ENCODE results near the gene SMG6. TPM values are rescaled to one million over a fixed set of nuclear protein-coding genes. Genes with fewer than 3 reads are reported as not detected.

SMG6 gene
- total and polyA plus RNA-seq, 4 donors, result 16.2 to 67.3 (median 31.4) TPM

DNA sequence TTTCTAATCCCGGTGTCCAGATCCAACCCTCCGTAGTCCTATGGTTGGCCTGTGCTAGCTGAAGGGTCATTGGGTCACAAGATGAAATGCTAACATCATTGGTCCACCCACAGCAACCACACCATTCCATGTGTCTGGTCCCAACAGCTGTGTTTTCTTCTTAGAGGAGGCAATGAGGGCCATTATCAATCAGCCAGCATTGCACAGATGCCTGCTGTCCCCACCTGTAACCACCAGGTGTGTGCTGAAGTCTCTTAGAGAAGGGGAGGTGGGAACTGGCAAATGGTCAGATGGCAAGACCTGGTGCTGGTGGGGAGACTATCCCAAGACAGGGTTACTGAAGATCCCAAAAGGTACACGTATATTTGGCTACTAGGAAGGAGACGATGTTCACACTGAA is 211.3 kb downstream of the SMG6 start:
- ATAC-seq (ENCODE audit: low FRiP score), result no peak
- 94 to 99% methylated on average over 4 of the region's 4 CpGs for WGBS, 2 donors

GRCh38 chr17:2090804-2091534 is 212.6 kb downstream of the SMG6 start:
- no peak overlapping the region for H3K4me3 ChIP-seq (ENCODE audit: low read length in 2 of 2)
- no peaks in the 10 kb centered on the region for H3K27me3 ChIP-seq (ENCODE audit: control insufficient read depth in 1 of 2, insufficient read depth in 2 of 2, low read length in 1 of 2)
- 44 to 49% methylated on average over 2 of the region's 2 CpGs for WGBS, 2 donors
- H3K27ac ChIP-seq (ENCODE audit: low read depth in 1 of 2, low read length in 2 of 2), result no peak overlapping the region
- peak; percentile 50 for ATAC-seq (ENCODE audit: low FRiP score)
- DNase-seq, result peak in 1 of 2 donors; percentile 78
- peaks cover 0 to 1% of the 10 kb centered on the region in 2 donors for H3K4me1 ChIP-seq (ENCODE audit: control insufficient read depth in 1 of 2, insufficient read depth in 2 of 2, low read length in 2 of 2)
- H3K9me3 ChIP-seq (ENCODE audit: control insufficient read depth, low read length), result no peaks in the 10 kb centered on the region
- H3K36me3 ChIP-seq (ENCODE audit: control insufficient read depth in 1 of 2, insufficient read depth in 2 of 2, low read length in 1 of 2), result no peaks in the 10 kb centered on the region
- intact Hi-C loops (cut with DNase I), result no loop called here

More for the DNA sequence above, 211.3 kb downstream of the SMG6 start:
- no peak for DNase-seq
- intact Hi-C loops (cut with DNase I), result no loop called here
- H3K9me3 ChIP-seq (ENCODE audit: control insufficient read depth, low read length), result no peaks in the 10 kb centered on the region
- no peak overlapping the region for H3K4me3 ChIP-seq (ENCODE audit: low read length in 2 of 2)
- H3K27ac ChIP-seq (ENCODE audit: low read depth in 1 of 2, low read length in 2 of 2), result no peak overlapping the region
- H3K4me1 ChIP-seq (ENCODE audit: control insufficient read depth in 1 of 2, insufficient read depth in 2 of 2, low read length in 2 of 2), result peaks cover 0 to 1% of the 10 kb centered on the region in 2 donors
- H3K27me3 ChIP-seq (ENCODE audit: control insufficient read depth in 1 of 2, insufficient read depth in 2 of 2, low read length in 1 of 2), result no peaks in the 10 kb centered on the region
- H3K36me3 ChIP-seq (ENCODE audit: control insufficient read depth in 1 of 2, insufficient read depth in 2 of 2, low read length in 1 of 2), result no peaks in the 10 kb centered on the region

GRCh38 chr17:2090210-2090641 is 213.4 kb downstream of the SMG6 start:
- Histone ChIP-seq H3K9me3 (ENCODE audit: control insufficient read depth, low read length) (no peaks in the 10 kb centered on the region), H3K4me1 (ENCODE audit: control insufficient read depth in 1 of 2, insufficient read depth in 2 of 2, low read length in 2 of 2) (peaks cover 0 to 1% of the 10 kb centered on the region in 2 donors), H3K27ac (ENCODE audit: low read depth in 1 of 2, low read length in 2 of 2) (no peak overlapping the region), H3K36me3 (ENCODE audit: control insufficient read depth in 1 of 2, insufficient read depth in 2 of 2, low read length in 1 of 2) (no peaks in the 10 kb centered on the region), H3K4me3 (ENCODE audit: low read length in 2 of 2) (no peak overlapping the region), H3K27me3 (ENCODE audit: control insufficient read depth in 1 of 2, insufficient read depth in 2 of 2, low read length in 1 of 2) (no peaks in the 10 kb centered on the region)
- intact Hi-C loops (cut with DNase I), result no loop called here
- no peak for ATAC-seq (ENCODE audit: low FRiP score)
- no peak for DNase-seq
- 85 to 90% methylated on average over 9 of the region's 9 CpGs for WGBS, 2 donors

GRCh38 chr17:2089021-2089422 is 214.6 kb downstream of the SMG6 start:
- 29 to 33% methylated on average over 8 of the region's 8 CpGs for WGBS, 2 donors
- Histone ChIP-seq H3K4me1 (ENCODE audit: control insufficient read depth in 1 of 2, insufficient read depth in 2 of 2, low read length in 2 of 2) (no peaks in the 10 kb centered on the region), H3K4me3 (ENCODE audit: low read length in 2 of 2) (no peak overlapping the region), H3K9me3 (ENCODE audit: control insufficient read depth, low read length) (no peaks in the 10 kb centered on the region), H3K36me3 (ENCODE audit: control insufficient read depth in 1 of 2, insufficient read depth in 2 of 2, low read length in 1 of 2) (no peaks in the 10 kb centered on the region), H3K27me3 (ENCODE audit: control insufficient read depth in 1 of 2, insufficient read depth in 2 of 2, low read length in 1 of 2) (no peaks in the 10 kb centered on the region), H3K27ac (ENCODE audit: low read depth in 1 of 2, low read length in 2 of 2) (no peak overlapping the region)
- no peak for ATAC-seq (ENCODE audit: low FRiP score)
- intact Hi-C loops (cut with DNase I), result no loop called here
- DNase-seq, result no peak

GRCh38 chr17:2087597-2088211 is 215.9 kb downstream of the SMG6 start:
- Histone ChIP-seq H3K4me1 (ENCODE audit: control insufficient read depth in 1 of 2, insufficient read depth in 2 of 2, low read length in 2 of 2) (no peaks in the 10 kb centered on the region), H3K27ac (ENCODE audit: low read depth in 1 of 2, low read length in 2 of 2) (no peak overlapping the region), H3K4me3 (ENCODE audit: low read length in 2 of 2) (no peak overlapping the region), H3K9me3 (ENCODE audit: control insufficient read depth, low read length) (no peaks in the 10 kb centered on the region), H3K36me3 (ENCODE audit: control insufficient read depth in 1 of 2, insufficient read depth in 2 of 2, low read length in 1 of 2) (no peaks in the 10 kb centered on the region), H3K27me3 (ENCODE audit: control insufficient read depth in 1 of 2, insufficient read depth in 2 of 2, low read length in 1 of 2) (no peaks in the 10 kb centered on the region)
- intact Hi-C loops (cut with DNase I), result no loop called here
- WGBS, 2 donors, result 78 to 79% methylated on average over 10 of the region's 10 CpGs
- ATAC-seq (ENCODE audit: low FRiP score) (no peak), DNase-seq (peak in 1 of 2 donors; percentile 84)

DNA sequence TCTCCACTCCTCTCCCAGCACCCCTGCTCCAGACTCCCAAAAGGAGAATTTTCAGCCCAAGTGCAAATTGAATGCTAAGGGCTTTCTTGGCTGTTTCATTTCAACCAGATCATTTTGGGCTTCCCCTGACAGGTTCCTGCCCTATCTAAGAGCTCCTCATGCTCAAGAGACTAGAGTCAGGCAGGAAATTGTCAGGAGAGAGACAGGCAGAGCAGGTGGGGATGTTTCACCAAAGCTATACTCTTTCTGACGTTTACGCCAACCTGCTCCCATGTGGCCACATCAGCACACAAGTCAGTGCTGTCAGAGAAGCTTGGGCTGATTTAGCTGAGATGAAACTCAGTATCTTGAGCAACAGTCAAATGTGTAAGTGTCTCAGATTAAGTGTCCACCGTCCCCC is 217.3 kb downstream of the SMG6 start:
- Histone ChIP-seq H3K36me3 (ENCODE audit: control insufficient read depth in 1 of 2, insufficient read depth in 2 of 2, low read length in 1 of 2) (peaks cover 0 to 1% of the 10 kb centered on the region in 2 donors), H3K9me3 (ENCODE audit: control insufficient read depth, low read length) (no peaks in the 10 kb centered on the region), H3K4me3 (ENCODE audit: low read length in 2 of 2) (no peak overlapping the region), H3K27ac (ENCODE audit: low read depth in 1 of 2, low read length in 2 of 2) (no peak overlapping the region), H3K4me1 (ENCODE audit: control insufficient read depth in 1 of 2, insufficient read depth in 2 of 2, low read length in 2 of 2) (no peaks in the 10 kb centered on the region), H3K27me3 (ENCODE audit: control insufficient read depth in 1 of 2, insufficient read depth in 2 of 2, low read length in 1 of 2) (no peaks in the 10 kb centered on the region)
- ATAC-seq (ENCODE audit: low FRiP score), result no peak
- 89 to 95% methylated on average over 3 of the region's 3 CpGs for WGBS, 2 donors
- intact Hi-C loops (cut with DNase I), result no loop called here
- DNase-seq, result no peak

DNA sequence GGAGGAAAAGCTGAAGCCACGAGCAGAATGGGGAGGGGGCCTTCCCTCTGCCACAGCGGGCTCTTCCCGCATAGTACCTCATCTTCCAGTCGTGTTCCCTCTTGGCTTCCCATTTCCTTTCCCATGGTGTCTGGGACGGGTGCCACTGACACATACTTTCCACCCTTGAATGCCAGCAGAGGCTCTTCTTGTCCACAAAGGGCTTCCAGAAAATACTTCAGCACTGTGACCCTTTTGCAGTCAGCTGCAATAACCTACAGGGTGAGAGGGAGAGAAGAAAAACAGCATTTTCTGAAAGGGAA is 218.0 kb downstream of the SMG6 start:
- ATAC-seq (ENCODE audit: low FRiP score), result peak; percentile 51
- H3K4me1 ChIP-seq (ENCODE audit: control insufficient read depth in 1 of 2, insufficient read depth in 2 of 2, low read length in 2 of 2), result no peaks in the 10 kb centered on the region

GRCh38 chr17:2084766-2085647 is 218.6 kb downstream of the SMG6 start:
- Histone ChIP-seq H3K27ac (ENCODE audit: low read depth in 1 of 2, low read length in 2 of 2) (no peak overlapping the region), H3K4me1 (ENCODE audit: control insufficient read depth in 1 of 2, insufficient read depth in 2 of 2, low read length in 2 of 2) (no peaks in the 10 kb centered on the region), H3K9me3 (ENCODE audit: control insufficient read depth, low read length) (no peaks in the 10 kb centered on the region), H3K36me3 (ENCODE audit: control insufficient read depth in 1 of 2, insufficient read depth in 2 of 2, low read length in 1 of 2) (peaks cover 0 to 5% of the 10 kb centered on the region in 2 donors), H3K27me3 (ENCODE audit: control insufficient read depth in 1 of 2, insufficient read depth in 2 of 2, low read length in 1 of 2) (no peaks in the 10 kb centered on the region), H3K4me3 (ENCODE audit: low read length in 2 of 2) (no peak overlapping the region)
- intact Hi-C loops (cut with DNase I), result no loop called here
- 74 to 80% methylated on average over 13 of the region's 13 CpGs for WGBS, 2 donors
- DNase-seq (no peak), ATAC-seq (ENCODE audit: low FRiP score) (peak; percentile 70)

More for the DNA sequence above, 218.0 kb downstream of the SMG6 start:
- no peaks in the 10 kb centered on the region for H3K27me3 ChIP-seq (ENCODE audit: control insufficient read depth in 1 of 2, insufficient read depth in 2 of 2, low read length in 1 of 2)
- DNase-seq, result peak in 1 of 2 donors; percentile 84
- 34 to 42% methylated on average over 5 of the region's 5 CpGs for WGBS, 2 donors
- no peak overlapping the region for H3K27ac ChIP-seq (ENCODE audit: low read depth in 1 of 2, low read length in 2 of 2)
- no peaks in the 10 kb centered on the region for H3K9me3 ChIP-seq (ENCODE audit: control insufficient read depth, low read length)
- H3K4me3 ChIP-seq (ENCODE audit: low read length in 2 of 2), result no peak overlapping the region
- H3K36me3 ChIP-seq (ENCODE audit: control insufficient read depth in 1 of 2, insufficient read depth in 2 of 2, low read length in 1 of 2), result peaks cover 0 to 5% of the 10 kb centered on the region in 2 donors
- intact Hi-C loops (cut with DNase I), result no loop called here

All from aorta (tissue), 5 donors.